ENCODE data around the gene CIZ1. TPM values are rescaled to one million over a fixed set of nuclear protein-coding genes. Genes with fewer than 3 reads are reported as not detected.

CIZ1 gene
- total and polyA plus RNA-seq, 9 of the 15 experiments (the other 6 are each of a cell fraction or from before 2014, with no cell fraction given), result 6.6 to 329 (median 87.8) TPM

- TF ChIP-seq CHAMP1 (IDR thresholded peaks at IDR 0.05), result no peak
- peak; percentile 13 for TF ChIP-seq CHD1 (IDR thresholded peaks at IDR 0.05; ENCODE audit: low read length)
- no peak for TF ChIP-seq POLR2H (tag; IDR thresholded peaks at IDR 0.05; ENCODE audit: low read depth)
- peak; percentile 34 for TF ChIP-seq TBP (optimal IDR thresholded peaks at IDR 0.05; ENCODE audit: low read depth, low read length)
- no peak for TF ChIP-seq CEBPG (CRISPR knock-in tag; IDR thresholded peaks at IDR 0.05)
- TF ChIP-seq CEBPG (tag; conservative IDR thresholded peaks at IDR 0.05 in 1 of 2, IDR thresholded peaks at IDR 0.05 in 1 of 2), result no peak
- TF ChIP-seq RBM39 (optimal IDR thresholded peaks at IDR 0.05; ENCODE audit: low read depth, low read length), result no peak
- TF ChIP-seq SMARCB1 (IDR thresholded peaks at IDR 0.05; ENCODE audit: insufficient read length, low read depth), result no peak
- TF ChIP-seq FOXJ3 (CRISPR knock-in tag; IDR thresholded peaks at IDR 0.05), result no peak
- TF ChIP-seq KHSRP (IDR thresholded peaks at IDR 0.05), result no peak
- no peak for TF ChIP-seq BACH1 (tag; IDR thresholded peaks at IDR 0.05)
- no peak for TF ChIP-seq GATA2 (CRISPR knock-in tag; IDR thresholded peaks at IDR 0.05)
- TF ChIP-seq NFIC (IDR thresholded peaks at IDR 0.05), result no peak
- TF ChIP-seq SREBF1 (IDR thresholded peaks at IDR 0.05; ENCODE audit: borderline replicate concordance, low read depth, low read length), result no peak
- TF ChIP-seq ZMIZ1 (IDR thresholded peaks at IDR 0.05; ENCODE audit: low read depth in 2 of 2, low read length in 2 of 2), result 0 out of 4 replicates have a peak, but pooled peaks of 1 of the 2 experiments have one; percentile 29
- no peak for TF ChIP-seq ATF1 (CRISPR knock-in tag; IDR thresholded peaks at IDR 0.05)
- peak; percentile 15; the same call in 1 of the 2 replicates for TF ChIP-seq ATF1 (tag; IDR thresholded peaks at IDR 0.05)
- peak; percentile 79 for TF ChIP-seq EHMT2 (IDR thresholded peaks at IDR 0.05)
- TF ChIP-seq SIX5 (IDR thresholded peaks at IDR 0.05; ENCODE audit: borderline replicate concordance in 1 of 2, insufficient read depth in 1 of 2, low read depth in 1 of 2, low read length in 2 of 2), result no peak
- peak in 1 of 2 experiments; percentile 70; a peak in 1 of 4 replicates for TF ChIP-seq HDAC1 (IDR thresholded peaks at IDR 0.05)
- no peak for TF ChIP-seq MXI1 (IDR thresholded peaks at IDR 0.05; ENCODE audit: low read depth, low read length)
- TF ChIP-seq HOXB6 (CRISPR knock-in tag; IDR thresholded peaks at IDR 0.05; ENCODE audit: borderline replicate concordance), result no peak
- TF ChIP-seq ZKSCAN8 (CRISPR knock-in tag; IDR thresholded peaks at IDR 0.05), result no peak
- 0 out of 2 replicates have a peak, but pooled peaks have one; percentile 61 for TF ChIP-seq ZNF133 (CRISPR knock-in tag; IDR thresholded peaks at IDR 0.05)
- TF ChIP-seq NFE2 (IDR thresholded peaks at IDR 0.05; ENCODE audit: low read depth), result no peak
These were observed 12.6 kb upstream of the CIZ1 start (continued) for GRCh38 chr9:128203707-128204551.

Measured in K562 (cell line).